ENCODE data around the gene SCARF2.
A peak's percentile ranks its signal among the peaks of the same experiment; 100 is the strongest.
"Not testable (repeated sequence)": the region's sequence is repeated elsewhere in the genome, so short reads cannot be mapped to it uniquely, and the experiment has no call there.

SCARF2 gene

GRCh38 chr22:20427104-20427944, 10.3 kb downstream of the SCARF2 start:
- DNase-seq: no peak

- DNase-seq: no peak
These were observed 11.4 kb downstream of the SCARF2 start for GRCh38 chr22:20426259-20426615.

- DNase-seq: no peak
These were observed 11.9 kb downstream of the SCARF2 start for GRCh38 chr22:20425566-20426258.

GRCh38 chr22:20424932-20425565, 12.6 kb downstream of the SCARF2 start:
- no peak for DNase-seq

GRCh38 chr22:20424568-20424931, 13.1 kb downstream of the SCARF2 start:
- no peak for DNase-seq

GRCh38 chr22:20423906-20424551, 13.6 kb downstream of the SCARF2 start:
- no peak for DNase-seq

GRCh38 chr22:20423008-20423905, 14.4 kb downstream of the SCARF2 start:
- no peak for DNase-seq

GRCh38 chr22:20422271-20423007, 15.2 kb downstream of the SCARF2 start:
- no peak for DNase-seq

GRCh38 chr22:20421507-20421874, 16.1 kb downstream of the SCARF2 start:
- no peak for DNase-seq

- no peak for DNase-seq
These were observed 17.3 kb downstream of the SCARF2 start for GRCh38 chr22:20420157-20420842.

GRCh38 chr22:20419664-20419951, 18.0 kb downstream of the SCARF2 start:
- DNase-seq: no peak

- DNase-seq: peak; percentile 48
These were observed 19.3 kb downstream of the SCARF2 start for GRCh38 chr22:20418211-20418788.

GRCh38 chr22:20415699-20416098, 21.9 kb downstream of the SCARF2 start:
- not testable (repeated sequence) for DNase-seq

GRCh38 chr22:20415241-20415640, 22.4 kb downstream of the SCARF2 start:
- DNase-seq: not testable (repeated sequence)

- DNase-seq: no peak
These were observed 23.2 kb downstream of the SCARF2 start for GRCh38 chr22:20414450-20414849.

GRCh38 chr22:20414059-20414440, 23.6 kb downstream of the SCARF2 start:
- no peak for DNase-seq

GRCh38 chr22:20413217-20414058, 24.2 kb downstream of the SCARF2 start:
- DNase-seq: no peak

GRCh38 chr22:20412474-20413216, 25.0 kb downstream of the SCARF2 start:
- DNase-seq: no peak

GRCh38 chr22:20409385-20409784, 28.2 kb downstream of the SCARF2 start:
- not testable (repeated sequence) for DNase-seq

Data from NCI-H526 treated with DMSO at 0.1 percent for 48 hours (cell line).